GM18508 (cell line): Measurements from ENCODE around the gene RTN3.
"Not testable (repeated sequence)": the region's sequence is repeated elsewhere in the genome, so short reads cannot be mapped to it uniquely, and the experiment has no call there.

Experiments
- ATAC-seq: cut with Tn5 transposase; IDR thresholded peaks from one replicate; pipeline ENCODE4 v1.9.1; 2021; ENCODE audit warnings: moderate number of reproducible peaks; ENCODE audit not compliant: insufficient read depth, unreplicated experiment

The RTN3 gene

GRCh38 chr11:63682066-63683021 lies 1.0 kb downstream of the RTN3 start:
- ATAC-seq = no peak

GRCh38 chr11:63683133-63683991 lies 2.1 kb downstream of the RTN3 start:
- ATAC-seq = no peak

GRCh38 chr11:63685158-63685721 lies 3.9 kb downstream of the RTN3 start:
- ATAC-seq = not testable (repeated sequence)

GRCh38 chr11:63686926-63687325 lies 5.6 kb downstream of the RTN3 start:
- no peak for ATAC-seq

GRCh38 chr11:63687845-63688244 lies 6.5 kb downstream of the RTN3 start:
- ATAC-seq = no peak

- ATAC-seq = no peak
Observed at GRCh38 chr11:63694596-63694995, 13.3 kb downstream of the RTN3 start.

- ATAC-seq = no peak
Observed at GRCh38 chr11:63698976-63699733, 17.9 kb downstream of the RTN3 start.

- no peak for ATAC-seq
Observed at GRCh38 chr11:63699896-63700295, 18.6 kb downstream of the RTN3 start.

- no peak for ATAC-seq
Observed at GRCh38 chr11:63705526-63705925, 24.2 kb downstream of the RTN3 start.

- no peak for ATAC-seq
Observed at GRCh38 chr11:63708764-63709163, 27.5 kb downstream of the RTN3 start.

GRCh38 chr11:63709336-63709884 lies 28.1 kb downstream of the RTN3 start:
- no peak for ATAC-seq

GRCh38 chr11:63710476-63711217 lies 29.3 kb downstream of the RTN3 start:
- no peak for ATAC-seq

GRCh38 chr11:63711838-63712237 lies 30.5 kb downstream of the RTN3 start:
- no peak for ATAC-seq

- ATAC-seq = no peak
Observed at GRCh38 chr11:63713766-63714165, 32.5 kb downstream of the RTN3 start.

GRCh38 chr11:63716046-63716445 lies 34.7 kb downstream of the RTN3 start:
- no peak for ATAC-seq

- ATAC-seq = no peak
Observed at GRCh38 chr11:63719001-63719400, 37.7 kb downstream of the RTN3 start.

- no peak for ATAC-seq
Observed at GRCh38 chr11:63719987-63720386, 38.7 kb downstream of the RTN3 start.

- ATAC-seq = no peak
Observed at GRCh38 chr11:63720611-63721010, 39.3 kb downstream of the RTN3 start.

- ATAC-seq = no peak
Observed at GRCh38 chr11:63729326-63729725, 48.0 kb downstream of the RTN3 start.
